ENCODE data around the gene EPHA10. TPM values are rescaled to one million over a fixed set of nuclear protein-coding genes. Genes with fewer than 3 reads are reported as not detected.

Gene EPHA10
- polyA plus RNA-seq, 1 donor from 2014 or later = 39.4 TPM

GRCh38 chr1:37763791-37764413 lies 1.0 kb downstream of the EPHA10 start:
- Histone ChIP-seq H3K79me2 (replicated peaks; ENCODE audit: insufficient read depth, low read length) (no peaks in the 10 kb centered on the region), H3K9ac (ENCODE audit: low read length) (peak overlapping the region; percentile 75), H3K4me2 (ENCODE audit: low read length) (peak overlapping the region; percentile 81), H3F3A (ENCODE audit: insufficient read depth, low read length, poor library complexity, severe bottlenecking) (no peaks in the 10 kb centered on the region), H4K20me1 (ENCODE audit: insufficient read depth) (no peaks in the 10 kb centered on the region), H3K9me2 (ENCODE audit: insufficient read depth, low read length) (no peaks in the 10 kb centered on the region), H3K27me3 (ENCODE audit: insufficient read depth, low read depth, low read length) (peaks cover 88% of the 10 kb centered on the region), H2AFZ (ENCODE audit: low read depth, low read length) (peak overlapping the region; percentile 22), H3K4me3 (ENCODE audit: low read length) (peak overlapping the region; percentile 87), H3K27ac (ENCODE audit: low read length) (peak overlapping the region; percentile 66), H3K36me3 (ENCODE audit: insufficient read depth, low read length) (no peaks in the 10 kb centered on the region), H3K9me3 (ENCODE audit: low read length) (no peaks in the 10 kb centered on the region)
- TF ChIP-seq REST (IDR thresholded peaks at IDR 0.05; ENCODE audit: borderline replicate concordance) (no peak), TAF1 (IDR thresholded peaks at IDR 0.05; ENCODE audit: low read depth) (no peak), SMC3 (conservative IDR thresholded peaks at IDR 0.05; ENCODE audit: poor library complexity) (peak; percentile 2)

- no peaks in the 10 kb centered on the region for H3F3A ChIP-seq (ENCODE audit: insufficient read depth, low read length, poor library complexity, severe bottlenecking)
- H3K36me3 ChIP-seq (ENCODE audit: insufficient read depth, low read length) = no peaks in the 10 kb centered on the region
- no peak for TF ChIP-seq RAD21 (conservative IDR thresholded peaks at IDR 0.05)
- TF ChIP-seq EP300 (conservative IDR thresholded peaks at IDR 0.05; ENCODE audit: poor library complexity, severe bottlenecking) = no peak
- no peak for TF ChIP-seq EZH2 (IDR thresholded peaks at IDR 0.05; ENCODE audit: borderline replicate concordance, insufficient read depth, low read length, poor library complexity, severe bottlenecking)
- TF ChIP-seq POLR2AphosphoS5 (IDR thresholded peaks at IDR 0.05) = no peak
- TF ChIP-seq REST (IDR thresholded peaks at IDR 0.05; ENCODE audit: borderline replicate concordance) = no peak
- H4K20me1 ChIP-seq (ENCODE audit: insufficient read depth) = no peaks in the 10 kb centered on the region
- no peak overlapping the region for H3K9ac ChIP-seq (ENCODE audit: low read length)
- H3K9me2 ChIP-seq (ENCODE audit: insufficient read depth, low read length) = no peaks in the 10 kb centered on the region
- peak overlapping the region; percentile 87 for H3K4me3 ChIP-seq (ENCODE audit: low read length)
- H2AFZ ChIP-seq (ENCODE audit: low read depth, low read length) = no peak overlapping the region
- no peak overlapping the region for H3K27ac ChIP-seq (ENCODE audit: low read length)
- no peaks in the 10 kb centered on the region for H3K9me3 ChIP-seq (ENCODE audit: low read length)
- H3K79me2 ChIP-seq (replicated peaks; ENCODE audit: insufficient read depth, low read length) = no peaks in the 10 kb centered on the region
- H3K27me3 ChIP-seq (ENCODE audit: insufficient read depth, low read depth, low read length) = peaks cover 88% of the 10 kb centered on the region
- H3K4me2 ChIP-seq (ENCODE audit: low read length) = no peak overlapping the region
Observed at GRCh38 chr1:37762516-37762915, 2.4 kb downstream of the EPHA10 start.
